OCI-LY3 (cell line): ENCODE measurements around the gene PCSK6.

ENCODE experiments used
- H2AFZ ChIP-seq: fragments of 200-600, 300-600 bp; shearing (Covaris generic); 2 replicates; pipeline ENCODE4 v1.6.0; 2014; ENCODE audit warnings: antibody characterized with exemption, low read depth, low read length
- H3K27ac ChIP-seq: fragments of 200-600, 300-600 bp; sonication (generic); 2 replicates; pipeline ENCODE4 v1.5.1; 2014; ENCODE audit warnings: mild to moderate bottlenecking, low read length, moderate library complexity, mixed read lengths
- H3K27me3 ChIP-seq: fragments of 200-600, 300-600 bp; sonication (generic); 2 replicates; pipeline ENCODE4 v1.6.1; 2014; ENCODE audit warnings: low read depth, low read length, mixed read lengths
- H3K36me3 ChIP-seq: fragments of 200-600, 300-600 bp; sonication (generic); replicated peaks from 2 replicates; pipeline ENCODE3; 2014; ENCODE audit warnings: low read depth, low read length, mixed read lengths
- H3K4me1 ChIP-seq: fragments of 300-600, 200-600 bp; sonication (generic); 2 replicates; pipeline ENCODE4 v1.6.1; 2014; ENCODE audit warnings: low read length, mixed read lengths
- H3K4me2 ChIP-seq: fragments of 200-600, 300-600 bp; sonication (generic); 2 replicates; pipeline ENCODE4 v1.6.1; 2014; ENCODE audit warnings: low read length, mixed read lengths
- H3K4me3 ChIP-seq: fragments of 300-600, 200-600 bp; sonication (generic); 2 replicates; pipeline ENCODE4 v1.5.1; 2014; ENCODE audit warnings: antibody characterized with exemption, mild to moderate bottlenecking, low read length, moderate library complexity
- H3K79me2 ChIP-seq: fragments of 300-600, 200-600 bp; shearing (Covaris generic); 2 replicates; pipeline ENCODE4 v1.6.1; 2014; ENCODE audit warnings: mild to moderate bottlenecking, low read length, mixed read lengths
- H3K9ac ChIP-seq: fragments of 300-600, 200-600 bp; shearing (Covaris generic); 2 replicates; pipeline ENCODE4 v1.6.0; 2014; ENCODE audit warnings: mild to moderate bottlenecking, low read length, moderate library complexity
- H3K9me3 ChIP-seq: fragments of 200-600, 300-600 bp; shearing (Covaris generic); 2 replicates; pipeline ENCODE4 v1.6.1; 2014; ENCODE audit warnings: low read length, mixed read lengths; ENCODE audit not compliant: insufficient read depth
- H4K20me1 ChIP-seq: fragments of 200-600, 300-600 bp; sonication (generic); 2 replicates; pipeline ENCODE4 v1.6.1; 2016; ENCODE audit warnings: low read length, mixed read lengths; ENCODE audit not compliant: insufficient read depth
- EZH2phosphoT487 ChIP-seq: fragments of 200-600 bp; shearing (Covaris generic); IDR thresholded peaks from 2 replicates; pipeline ENCODE4 v1.6.1; 2018; ENCODE audit warnings: antibody characterized with exemption, mixed run types, low read depth
- TF ChIP-seq, protein P1 (sequence below): fragments of 200-600, 300-600 bp; sonication (generic); IDR thresholded peaks from 2 replicates; pipeline ENCODE4 v1.5.1; 2014; ENCODE audit warnings: antibody characterized with exemption, low read length, low read depth

PCSK6 gene

DNA sequence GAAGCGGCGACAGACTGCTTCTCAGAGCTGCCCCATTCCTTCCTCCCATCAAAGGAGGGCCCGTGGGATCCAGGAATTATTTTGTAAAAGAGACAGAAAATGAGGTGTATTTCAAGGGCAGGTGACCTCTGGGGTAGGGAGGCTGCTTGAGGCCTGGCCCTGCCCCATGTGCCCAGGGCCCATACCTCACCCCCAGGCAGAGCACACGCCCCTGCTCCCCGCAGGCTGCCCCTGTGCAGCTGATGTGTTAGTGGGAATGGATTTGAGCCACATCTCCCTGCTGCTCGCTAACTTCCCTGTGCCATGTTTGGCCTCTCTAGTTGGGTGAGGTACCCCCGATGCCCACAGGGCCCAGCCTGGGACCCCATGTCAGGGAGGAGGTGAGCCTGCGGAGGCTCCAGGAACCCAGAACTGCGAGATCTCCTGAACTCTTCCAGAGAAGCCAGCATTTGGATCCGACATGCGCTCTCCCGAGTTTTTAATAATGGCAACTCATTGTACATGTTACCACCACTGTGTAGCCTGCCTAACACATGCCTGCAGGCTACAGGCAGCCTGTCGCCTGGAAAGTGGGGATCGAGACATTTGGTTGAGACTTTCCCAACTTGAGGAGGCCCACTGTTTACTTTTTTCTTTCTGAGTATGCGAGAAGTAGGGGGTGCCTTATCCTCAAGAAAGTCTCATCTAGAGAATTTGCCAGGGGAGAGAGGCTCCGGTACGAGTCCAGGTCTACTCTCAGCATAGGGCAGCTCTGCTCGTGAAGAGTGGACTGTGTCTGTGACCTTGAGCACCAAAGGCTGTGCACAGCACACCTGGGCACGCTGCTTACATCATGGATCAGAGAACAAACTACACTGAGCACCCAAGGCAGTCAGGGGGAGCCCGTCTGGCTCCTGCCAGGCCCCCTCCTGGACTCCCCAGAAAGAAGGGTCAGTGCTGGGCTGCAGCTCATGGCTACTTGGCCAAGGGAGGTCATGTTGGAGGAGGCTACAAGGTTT is 36.1 kb downstream of the PCSK6 start:
- Histone ChIP-seq H3K4me3 (no peak overlapping the region), H3K79me2 (no peaks in the 10 kb centered on the region), H3K4me1 (no peaks in the 10 kb centered on the region), H3K27me3 (peaks cover 20% of the 10 kb centered on the region), H3K27ac (no peak overlapping the region), H3K9me3 (no peaks in the 10 kb centered on the region), H3K36me3 (no peaks in the 10 kb centered on the region), H3K4me2 (no peak overlapping the region), H4K20me1 (no peaks in the 10 kb centered on the region), H3K9ac (no peak overlapping the region), H2AFZ (no peak overlapping the region)
- TF ChIP-seq, protein P1, sequence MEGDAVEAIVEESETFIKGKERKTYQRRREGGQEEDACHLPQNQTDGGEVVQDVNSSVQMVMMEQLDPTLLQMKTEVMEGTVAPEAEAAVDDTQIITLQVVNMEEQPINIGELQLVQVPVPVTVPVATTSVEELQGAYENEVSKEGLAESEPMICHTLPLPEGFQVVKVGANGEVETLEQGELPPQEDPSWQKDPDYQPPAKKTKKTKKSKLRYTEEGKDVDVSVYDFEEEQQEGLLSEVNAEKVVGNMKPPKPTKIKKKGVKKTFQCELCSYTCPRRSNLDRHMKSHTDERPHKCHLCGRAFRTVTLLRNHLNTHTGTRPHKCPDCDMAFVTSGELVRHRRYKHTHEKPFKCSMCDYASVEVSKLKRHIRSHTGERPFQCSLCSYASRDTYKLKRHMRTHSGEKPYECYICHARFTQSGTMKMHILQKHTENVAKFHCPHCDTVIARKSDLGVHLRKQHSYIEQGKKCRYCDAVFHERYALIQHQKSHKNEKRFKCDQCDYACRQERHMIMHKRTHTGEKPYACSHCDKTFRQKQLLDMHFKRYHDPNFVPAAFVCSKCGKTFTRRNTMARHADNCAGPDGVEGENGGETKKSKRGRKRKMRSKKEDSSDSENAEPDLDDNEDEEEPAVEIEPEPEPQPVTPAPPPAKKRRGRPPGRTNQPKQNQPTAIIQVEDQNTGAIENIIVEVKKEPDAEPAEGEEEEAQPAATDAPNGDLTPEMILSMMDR: no peak
- TF ChIP-seq EZH2phosphoT487: no peak

DNA sequence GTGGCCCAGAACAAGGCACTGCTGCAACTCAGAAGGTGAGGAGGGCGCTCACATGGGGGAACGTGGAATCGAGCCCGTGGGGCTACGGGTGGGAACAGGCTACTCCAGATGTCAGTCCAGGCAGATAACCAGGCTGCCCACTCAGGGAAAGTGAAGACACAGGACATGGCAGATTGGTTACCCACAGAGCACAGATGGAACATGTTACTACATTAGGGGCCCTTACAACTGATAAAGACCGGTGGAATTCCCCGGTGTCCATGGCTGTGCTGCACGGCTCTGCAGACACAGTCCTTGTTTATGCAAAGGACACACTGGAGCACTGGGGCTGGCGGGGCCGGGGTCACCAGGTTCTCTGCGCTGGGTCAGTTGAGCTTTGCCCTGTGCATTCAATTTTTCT is 36.9 kb downstream of the PCSK6 start:
- H4K20me1 ChIP-seq: no peaks in the 10 kb centered on the region
- H3K36me3 ChIP-seq: no peaks in the 10 kb centered on the region
- no peak overlapping the region for H3K4me3 ChIP-seq
- H3K9ac ChIP-seq: no peak overlapping the region
- H3K27me3 ChIP-seq: peaks cover 20% of the 10 kb centered on the region
- no peak overlapping the region for H2AFZ ChIP-seq
- H3K4me2 ChIP-seq: no peak overlapping the region
- TF ChIP-seq, protein P1: no peak
- TF ChIP-seq EZH2phosphoT487: no peak
- H3K27ac ChIP-seq: no peak overlapping the region
- no peaks in the 10 kb centered on the region for H3K9me3 ChIP-seq
- H3K79me2 ChIP-seq: no peaks in the 10 kb centered on the region
- H3K4me1 ChIP-seq: no peaks in the 10 kb centered on the region

DNA sequence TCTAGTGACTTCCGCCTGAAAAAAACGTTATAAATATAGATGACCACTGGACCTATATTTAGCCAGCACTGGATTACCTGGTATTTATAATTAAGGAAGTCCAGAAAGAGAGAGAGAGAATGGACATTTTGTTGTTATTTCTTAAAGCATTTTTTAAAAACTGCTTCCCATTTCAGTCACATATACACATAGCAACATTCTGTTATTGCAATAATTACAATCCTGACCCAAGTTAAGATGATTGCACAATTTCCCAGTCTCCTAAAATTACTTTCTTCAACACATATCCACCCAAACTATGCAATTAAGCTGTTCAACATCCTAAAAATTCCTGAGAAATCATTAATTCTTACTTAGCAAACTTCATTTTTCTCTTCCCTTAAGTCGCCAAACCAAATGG is 37.7 kb downstream of the PCSK6 start:
- Histone ChIP-seq H4K20me1 (no peaks in the 10 kb centered on the region), H3K27me3 (peaks cover 20% of the 10 kb centered on the region), H3K79me2 (no peaks in the 10 kb centered on the region), H3K4me2 (no peak overlapping the region), H3K36me3 (no peaks in the 10 kb centered on the region), H3K27ac (no peak overlapping the region), H3K4me3 (no peak overlapping the region), H2AFZ (no peak overlapping the region), H3K4me1 (no peaks in the 10 kb centered on the region), H3K9me3 (no peaks in the 10 kb centered on the region), H3K9ac (no peak overlapping the region)
- no peak for TF ChIP-seq EZH2phosphoT487
- TF ChIP-seq, protein P1: no peak

DNA sequence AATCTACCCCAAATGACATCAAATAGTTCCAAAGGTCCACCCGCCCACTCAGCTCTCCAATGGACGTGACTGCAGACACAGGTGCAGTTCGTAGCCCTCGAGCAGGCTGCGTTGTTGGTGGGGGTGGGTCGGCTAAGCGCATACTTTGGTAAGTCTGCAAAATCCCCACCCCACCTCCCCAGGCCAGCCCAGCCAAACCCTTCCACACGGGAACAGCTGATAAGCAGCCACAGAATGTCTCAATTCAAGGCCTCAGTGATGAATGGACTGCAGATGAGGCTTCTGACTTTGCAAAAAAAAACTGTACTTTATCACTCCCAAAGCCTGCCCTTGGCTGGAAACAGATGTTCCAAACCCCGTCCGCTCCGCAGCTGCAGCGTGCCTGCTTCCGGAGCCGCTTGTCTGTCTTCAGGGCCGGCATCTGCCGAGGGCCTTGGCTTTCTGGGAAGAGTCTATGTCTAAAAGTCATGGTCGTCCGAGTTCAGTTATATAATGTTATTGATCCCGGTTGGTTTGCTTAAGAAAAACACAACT is 38.2 kb downstream of the PCSK6 start:
- Histone ChIP-seq H3K4me2 (no peak overlapping the region), H3K4me1 (no peaks in the 10 kb centered on the region), H2AFZ (no peak overlapping the region), H3K4me3 (no peak overlapping the region), H3K36me3 (no peaks in the 10 kb centered on the region), H3K79me2 (no peaks in the 10 kb centered on the region), H4K20me1 (no peaks in the 10 kb centered on the region), H3K9ac (no peak overlapping the region), H3K27me3 (peaks cover 20% of the 10 kb centered on the region), H3K27ac (no peak overlapping the region), H3K9me3 (no peaks in the 10 kb centered on the region)
- TF ChIP-seq, protein P1: no peak
- TF ChIP-seq EZH2phosphoT487: no peak
